HepG2 (cell line): ENCODE measurements around the gene MEGF11. TPM values are rescaled to one million over a fixed set of nuclear protein-coding genes. Genes with fewer than 3 reads are reported as not detected.

Experiments used
- ATAC-seq: fragments of 200-7000 bp; cut with Tn5 transposase; 3 replicates; pipeline ENCODE4 v1.9.1; 2020; ENCODE audit warnings: mild to moderate bottlenecking, moderate library complexity
- BruUV-seq: library from RNA; stranded (reverse); fragments of 400-500 nt; replicated peaks from 2 replicates; lab custom pipeline; 2021; lab: Mats Ljungman, UMichigan
- CTCF ChIA-PET: fragments of 300-600 bp; formaldehyde crosslinking; extraction: SDS; loops from one replicate; lab custom pipeline; 2021; ENCODE audit warnings: low total read pairs, inconsistent platforms, low intra/inter-chr PET ratio; lab: Yijun Ruan, JAX
- POLR2A ChIA-PET: fragments of 350-600 bp; sonication (Branson Sonifier 250); formaldehyde crosslinking; loops from one replicate; lab custom pipeline; 2020; ENCODE audit warnings: antibody characterized with exemption, inconsistent platforms; lab: Yijun Ruan, JAX
- DNase-seq: peaks from one replicate; pipeline ENCODE4 v3.0.0-alpha.2; 2015; ENCODE audit warnings: low spot score
- FAIRE-seq: peaks from 3 replicates; lab custom pipeline; 2011; peaks lifted over from hg19 to GRCh38; lab: Jason Lieb, UNC
- H2AFZ ChIP-seq: one replicate; pipeline ENCODE4 v1.6.1; 2011; ENCODE audit warnings: low read length, inconsistent platforms
- H3K27ac ChIP-seq: fragments of 300-600 bp; 3 replicates; pipeline ENCODE4 v1.8.0; 2011; ENCODE audit warnings: mixed run types, mild to moderate bottlenecking, mixed read lengths, low read length, inconsistent platforms; ENCODE audit not compliant: insufficient read depth; ENCODE audit errors: extremely low read length
- H3K27me3 ChIP-seq, 2 experiments: fragments of 200-600 bp in 1 of 2; 2 replicates in 1 of 2; 3 replicates in 1 of 2; pipeline versions ENCODE4 v1.6.0 to v1.8.0; 2011; ENCODE audit warnings: low read length in 2 of 2, mild to moderate bottlenecking in 2 of 2, moderate library complexity in 2 of 2, inconsistent platforms in 1 of 2; ENCODE audit not compliant: insufficient read depth in 2 of 2, control insufficient read depth in 1 of 2
- H3K36me3 ChIP-seq, 2 experiments: fragments of 200-600 bp in 1 of 2; replicated peaks in 1 of 2; 2 replicates in 1 of 2; 3 replicates in 1 of 2; pipeline versions ENCODE4 v1.5.1 to v1.8.0; 2011; ENCODE audit warnings: low read length in 2 of 2, inconsistent platforms in 1 of 2; ENCODE audit not compliant: insufficient read depth in 2 of 2, control insufficient read depth in 1 of 2
- H3K4me1 ChIP-seq: 2 replicates; pipeline ENCODE4 v1.5.1; 2012; ENCODE audit warnings: low read length, inconsistent platforms; ENCODE audit not compliant: insufficient read depth
- H3K4me2 ChIP-seq: 2 replicates; pipeline ENCODE4 v1.6.0; 2011; ENCODE audit warnings: low read depth, low read length, inconsistent platforms
- H3K4me3 ChIP-seq, 3 experiments: fragments of 200-600 bp in 1 of 3; sonication (generic), shearing (Covaris generic) in 1 of 3; replicated peaks in 1 of 3; 2 replicates each; pipeline ENCODE4 v1.5.1; 2011 to 2016; ENCODE audit warnings: low read length in 3 of 3, inconsistent platforms in 2 of 3, low read depth in 2 of 3, mild to moderate bottlenecking in 2 of 3, control low read depth in 1 of 3, mixed read lengths in 1 of 3; ENCODE audit not compliant: insufficient read depth in 1 of 3
- H3K79me2 ChIP-seq: one replicate; pipeline ENCODE4 v1.6.1; 2011; ENCODE audit warnings: low read length, inconsistent platforms; ENCODE audit not compliant: insufficient read depth
- H3K9ac ChIP-seq: 2 replicates; pipeline ENCODE4 v1.6.0; 2011; ENCODE audit warnings: mild to moderate bottlenecking, low read depth, low read length, inconsistent platforms; ENCODE audit not compliant: insufficient read depth
- H3K9me3 ChIP-seq: 2 replicates; pipeline ENCODE4 v1.5.1; 2012; ENCODE audit warnings: mild to moderate bottlenecking, low read length
- H4K20me1 ChIP-seq: 2 replicates; pipeline ENCODE4 v1.6.0; 2011; ENCODE audit warnings: inconsistent platforms, mild to moderate bottlenecking, low read length, moderate library complexity; ENCODE audit not compliant: insufficient read depth
- GABPA ChIP-seq, 2 experiments: IDR thresholded peaks; 2 replicates each; pipeline ENCODE4 v1.6.1; 2011 to 2016; ENCODE audit warnings: low read depth in 2 of 2, low read length in 1 of 2, missing biosample characterization in 1 of 2, missing genetic modification characterization in 1 of 2
- MZF1 ChIP-seq: sonication (generic); formaldehyde crosslinking; IDR thresholded peaks from 2 replicates; pipeline ENCODE4 v1.8.1; 2023; ENCODE audit warnings: mild to moderate bottlenecking, missing genetic modification reagents, borderline replicate concordance
- REXO4 ChIP-seq: sonication (generic); formaldehyde crosslinking; IDR thresholded peaks from 2 replicates; pipeline ENCODE4 v1.8.0; 2022; ENCODE audit warnings: missing genetic modification reagents, mild to moderate bottlenecking, borderline replicate concordance
- ZNF569 ChIP-seq: sonication (generic); formaldehyde crosslinking; IDR thresholded peaks from 2 replicates; pipeline ENCODE4 v1.5.0; 2020; ENCODE audit warnings: mild to moderate bottlenecking, missing genetic modification reagents, moderate library complexity, borderline replicate concordance
- ZNF589 ChIP-seq: sonication (generic); formaldehyde crosslinking; conservative IDR thresholded peaks from 2 replicates; pipeline ENCODE4 v1.8.0; 2022; ENCODE audit warnings: mild to moderate bottlenecking, moderate library complexity, missing genetic modification reagents
- ZNF605 ChIP-seq: sonication (generic); formaldehyde crosslinking; IDR thresholded peaks from 2 replicates; pipeline ENCODE4 v1.8.0; 2022; ENCODE audit warnings: mild to moderate bottlenecking, missing genetic modification reagents
- ZNF709 ChIP-seq: sonication (generic); formaldehyde crosslinking; IDR thresholded peaks from 2 replicates; pipeline ENCODE4 v1.5.0; 2020; ENCODE audit warnings: mild to moderate bottlenecking, missing genetic modification reagents
- ZNF75D ChIP-seq: sonication (generic); formaldehyde crosslinking; IDR thresholded peaks from 2 replicates; pipeline ENCODE4 v1.8.1; 2023; ENCODE audit warnings: missing genetic modification reagents, mild to moderate bottlenecking, borderline replicate concordance
- ZSCAN30 ChIP-seq: sonication (generic); formaldehyde crosslinking; IDR thresholded peaks from 2 replicates; pipeline ENCODE4 v1.5.0; 2020; ENCODE audit warnings: mild to moderate bottlenecking, missing genetic modification reagents
- WGBS: methylation state at CpG from one replicate; pipeline ENCODE4 v1.1.6; 2017; ENCODE audit warnings: low lambda C conversion rate; 5-methylcytosine and 5-hydroxymethylcytosine counted together
- in situ Hi-C: cut with HindIII; loops from 2 replicates; pipeline ENCODE4 v1.10.0; 2017; ENCODE audit warnings: low pct_unique_long_range_greater_than_20kb; ENCODE audit not compliant: extremely low pct_ligation_motif_present
- intact Hi-C: fragments of 100-400 bp; cut with micrococcal nuclease; formaldehyde crosslinking; loops from one replicate; pipeline ENCODE4 v1.10.0; 2022; ENCODE audit not compliant: unreplicated experiment
- polyA plus RNA-seq, 8 experiments: library from polyadenylated mRNA; depleted of rRNA in 3 of 8; stranded (reverse) in 7 of 8; unstranded in 1 of 8; fragments of >200 nt; fragmentation: Illumina TruSeq in 4 of 8; extraction: Trizol in 4 of 8; gene quantifications; 2 replicates each; pipeline versions ENCODE4 v1.2.1 to v1.2.3, GENCODE V29; 2011 to 2016; ENCODE audit warnings: low read depth in 4 of 8, missing spikeins in 1 of 8, mixed read lengths in 1 of 8; ENCODE audit not compliant: insufficient read depth in 1 of 8
- total RNA-seq, 5 experiments: library from RNA; depleted of rRNA; stranded (reverse); fragments of >200 nt; fragmentation: Illumina TruSeq; extraction: Trizol; gene quantifications; 2 replicates each; pipeline ENCODE4 v1.2.3, GENCODE V29; 2016; ENCODE audit warnings: low read depth in 1 of 5
- TF ChIP-seq, protein P1 (sequence below): sonication (generic); formaldehyde crosslinking; IDR thresholded peaks from 2 replicates; pipeline ENCODE4 v1.8.0; 2023; ENCODE audit warnings: mild to moderate bottlenecking, missing genetic modification reagents
- TF ChIP-seq, protein P2 (sequence below): sonication (generic); formaldehyde crosslinking; IDR thresholded peaks from 2 replicates; pipeline ENCODE4 v1.8.1; 2022; ENCODE audit warnings: mild to moderate bottlenecking, missing genetic modification reagents
- TF ChIP-seq, protein P3 (sequence below): sonication (generic); formaldehyde crosslinking; IDR thresholded peaks from 2 replicates; pipeline ENCODE4 v1.4.0; 2020; ENCODE audit warnings: mild to moderate bottlenecking, missing genetic modification reagents
- TF ChIP-seq, protein P4 (sequence below): fragments of 450-650 bp; IDR thresholded peaks from 2 replicates; pipeline ENCODE4 v1.6.1; 2016
- TF ChIP-seq, protein P5 (sequence below): sonication (generic); formaldehyde crosslinking; IDR thresholded peaks from 2 replicates; pipeline ENCODE4 v1.8.1; 2023; ENCODE audit warnings: mild to moderate bottlenecking, moderate library complexity, missing genetic modification reagents

MEGF11 gene
- total and polyA plus RNA-seq, 2 of the 13 experiments (the other 11 are each of a cell fraction or from before 2014, with no cell fraction given): not detected

DNA sequence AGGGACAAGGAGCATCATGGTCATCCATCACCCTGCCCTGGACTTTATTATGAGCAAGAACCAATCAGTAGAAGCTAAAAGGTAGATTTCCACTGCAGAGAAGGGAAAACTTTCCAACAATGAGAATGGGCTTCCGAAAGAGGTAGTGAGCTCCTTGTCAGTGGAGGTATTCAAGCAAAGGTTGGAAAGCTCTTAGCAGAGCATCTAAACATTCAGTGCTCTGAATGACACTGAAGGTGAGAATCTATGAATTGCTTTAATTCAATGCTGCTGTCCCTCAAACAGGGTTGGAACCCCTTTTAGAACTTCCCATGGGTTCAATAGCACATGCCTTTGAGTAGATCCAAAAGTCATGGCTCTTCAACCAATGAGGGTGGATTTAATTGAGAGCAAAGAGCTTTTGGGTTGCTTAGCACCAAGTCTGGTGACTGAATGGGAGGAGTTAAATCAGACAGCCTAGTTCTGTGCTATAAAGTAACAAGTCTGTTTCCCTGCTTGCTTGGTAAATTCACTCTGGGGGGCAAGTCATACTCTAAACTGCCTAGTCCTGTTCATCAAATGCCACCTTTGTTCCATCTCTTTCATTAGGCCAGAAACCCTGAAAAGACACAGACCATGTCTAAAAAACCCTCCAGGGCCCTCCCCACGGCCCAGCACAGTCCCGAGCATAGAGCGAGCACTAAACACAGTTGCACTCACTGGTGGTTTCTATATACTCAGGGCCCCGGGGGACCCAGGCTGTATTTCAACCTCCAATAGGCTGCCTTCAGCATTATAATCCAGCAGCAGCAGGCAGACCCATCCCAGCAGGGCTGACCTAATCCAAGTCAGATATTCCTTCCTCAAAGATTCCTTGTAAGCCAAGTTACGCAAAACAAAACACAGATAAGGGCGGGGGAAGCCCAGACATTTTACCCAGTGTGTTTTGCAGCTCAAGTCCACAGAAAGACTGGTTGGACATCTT lies 161.2 kb downstream of the MEGF11 start:
- FAIRE-seq (no peak), ATAC-seq (no peak), DNase-seq (no peak)
- CTCF ChIA-PET: no interaction called here
- H3K27me3 ChIP-seq: peaks cover 2 to 8% of the 10 kb centered on the region in 2 experiments; a peak in 3 of 5 replicates
- peaks cover 20% of the 10 kb centered on the region for H3K4me1 ChIP-seq
- in situ Hi-C loops: no loop called here
- POLR2A ChIA-PET: no interaction called here
- intact Hi-C loops: no loop called here
- 65% methylated on average over 6 of the region's 7 CpGs for WGBS
- no peak overlapping the region for H3K4me2 ChIP-seq
- H2AFZ ChIP-seq: no peak overlapping the region
- no peaks in the 10 kb centered on the region for H3K36me3 ChIP-seq
- no peaks in the 10 kb centered on the region for H3K9me3 ChIP-seq
- no peaks in the 10 kb centered on the region for H4K20me1 ChIP-seq
- no peak overlapping the region for H3K9ac ChIP-seq
- H3K27ac ChIP-seq: no peak overlapping the region
- no peak overlapping the region for H3K4me3 ChIP-seq
- BruUV-seq: no TSS peak
- H3K79me2 ChIP-seq: no peaks in the 10 kb centered on the region
- no peak for TF ChIP-seq ZNF75D (CRISPR knock-in tag)
- TF ChIP-seq, protein P1, sequence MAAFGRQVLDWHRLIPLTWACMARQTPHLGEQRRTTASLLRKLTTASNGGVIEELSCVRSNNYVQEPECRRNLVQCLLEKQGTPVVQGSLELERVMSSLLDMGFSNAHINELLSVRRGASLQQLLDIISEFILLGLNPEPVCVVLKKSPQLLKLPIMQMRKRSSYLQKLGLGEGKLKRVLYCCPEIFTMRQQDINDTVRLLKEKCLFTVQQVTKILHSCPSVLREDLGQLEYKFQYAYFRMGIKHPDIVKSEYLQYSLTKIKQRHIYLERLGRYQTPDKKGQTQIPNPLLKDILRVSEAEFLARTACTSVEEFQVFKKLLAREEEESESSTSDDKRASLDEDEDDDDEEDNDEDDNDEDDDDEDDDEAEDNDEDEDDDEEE (CRISPR knock-in tag): no peak
- TF ChIP-seq ZSCAN30 (CRISPR knock-in tag): no peak
- no peak for TF ChIP-seq ZNF605 (CRISPR knock-in tag)
- TF ChIP-seq REXO4 (CRISPR knock-in tag): no peak
- no peak for TF ChIP-seq ZNF709
- TF ChIP-seq, protein P2, sequence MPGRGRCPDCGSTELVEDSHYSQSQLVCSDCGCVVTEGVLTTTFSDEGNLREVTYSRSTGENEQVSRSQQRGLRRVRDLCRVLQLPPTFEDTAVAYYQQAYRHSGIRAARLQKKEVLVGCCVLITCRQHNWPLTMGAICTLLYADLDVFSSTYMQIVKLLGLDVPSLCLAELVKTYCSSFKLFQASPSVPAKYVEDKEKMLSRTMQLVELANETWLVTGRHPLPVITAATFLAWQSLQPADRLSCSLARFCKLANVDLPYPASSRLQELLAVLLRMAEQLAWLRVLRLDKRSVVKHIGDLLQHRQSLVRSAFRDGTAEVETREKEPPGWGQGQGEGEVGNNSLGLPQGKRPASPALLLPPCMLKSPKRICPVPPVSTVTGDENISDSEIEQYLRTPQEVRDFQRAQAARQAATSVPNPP (CRISPR knock-in tag): no peak
- TF ChIP-seq MZF1: no peak
- TF ChIP-seq, protein P3, sequence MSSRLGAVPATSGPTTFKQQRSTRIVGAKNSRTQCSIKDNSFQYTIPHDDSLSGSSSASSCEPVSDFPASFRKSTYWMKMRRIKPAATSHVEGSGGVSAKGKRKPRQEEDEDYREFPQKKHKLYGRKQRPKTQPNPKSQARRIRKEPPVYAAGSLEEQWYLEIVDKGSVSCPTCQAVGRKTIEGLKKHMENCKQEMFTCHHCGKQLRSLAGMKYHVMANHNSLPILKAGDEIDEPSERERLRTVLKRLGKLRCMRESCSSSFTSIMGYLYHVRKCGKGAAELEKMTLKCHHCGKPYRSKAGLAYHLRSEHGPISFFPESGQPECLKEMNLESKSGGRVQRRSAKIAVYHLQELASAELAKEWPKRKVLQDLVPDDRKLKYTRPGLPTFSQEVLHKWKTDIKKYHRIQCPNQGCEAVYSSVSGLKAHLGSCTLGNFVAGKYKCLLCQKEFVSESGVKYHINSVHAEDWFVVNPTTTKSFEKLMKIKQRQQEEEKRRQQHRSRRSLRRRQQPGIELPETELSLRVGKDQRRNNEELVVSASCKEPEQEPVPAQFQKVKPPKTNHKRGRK: no peak
- no peak for TF ChIP-seq ZNF589 (CRISPR knock-in tag)
- TF ChIP-seq, protein P4, sequence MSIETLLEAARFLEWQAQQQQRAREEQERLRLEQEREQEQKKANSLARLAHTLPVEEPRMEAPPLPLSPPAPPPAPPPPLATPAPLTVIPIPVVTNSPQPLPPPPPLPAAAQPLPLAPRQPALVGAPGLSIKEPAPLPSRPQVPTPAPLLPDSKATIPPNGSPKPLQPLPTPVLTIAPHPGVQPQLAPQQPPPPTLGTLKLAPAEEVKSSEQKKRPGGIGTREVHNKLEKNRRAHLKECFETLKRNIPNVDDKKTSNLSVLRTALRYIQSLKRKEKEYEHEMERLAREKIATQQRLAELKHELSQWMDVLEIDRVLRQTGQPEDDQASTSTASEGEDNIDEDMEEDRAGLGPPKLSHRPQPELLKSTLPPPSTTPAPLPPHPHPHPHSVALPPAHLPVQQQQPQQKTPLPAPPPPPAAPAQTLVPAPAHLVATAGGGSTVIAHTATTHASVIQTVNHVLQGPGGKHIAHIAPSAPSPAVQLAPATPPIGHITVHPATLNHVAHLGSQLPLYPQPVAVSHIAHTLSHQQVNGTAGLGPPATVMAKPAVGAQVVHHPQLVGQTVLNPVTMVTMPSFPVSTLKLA: no peak
- TF ChIP-seq, protein P5, sequence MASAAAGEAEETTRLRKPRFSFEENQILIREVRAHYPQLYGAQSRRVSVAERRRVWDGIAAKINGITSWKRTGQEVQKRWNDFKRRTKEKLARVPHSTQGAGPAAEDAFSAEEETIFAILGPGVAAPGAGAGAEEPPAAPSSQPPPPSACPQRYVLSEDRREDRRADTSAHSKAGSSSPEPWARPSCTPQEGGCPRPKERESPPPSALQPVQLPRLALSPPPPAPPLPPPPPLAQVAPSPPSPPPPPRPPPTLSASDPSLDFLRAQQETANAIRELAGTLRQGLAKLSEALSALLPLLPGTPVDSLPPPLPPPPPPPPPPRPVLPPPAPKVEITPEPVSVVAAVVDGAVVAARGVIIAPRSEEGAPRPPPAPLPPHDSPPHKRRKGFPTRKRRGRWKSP: no peak
- TF ChIP-seq ZNF569: no peak
- TF ChIP-seq GABPA (IDR thresholded peaks at IDR 0.05; ENCODE audit: low read depth, low read length): no peak
- no peak for TF ChIP-seq GABPA (CRISPR knock-in tag; IDR thresholded peaks at IDR 0.05; ENCODE audit: low read depth)
